ENCODE data around the gene IPPK.
"Not testable (repeated sequence)": the region's sequence is repeated elsewhere in the genome, so short reads cannot be mapped to it uniquely, and the experiment has no call there.

IPPK gene

DNA sequence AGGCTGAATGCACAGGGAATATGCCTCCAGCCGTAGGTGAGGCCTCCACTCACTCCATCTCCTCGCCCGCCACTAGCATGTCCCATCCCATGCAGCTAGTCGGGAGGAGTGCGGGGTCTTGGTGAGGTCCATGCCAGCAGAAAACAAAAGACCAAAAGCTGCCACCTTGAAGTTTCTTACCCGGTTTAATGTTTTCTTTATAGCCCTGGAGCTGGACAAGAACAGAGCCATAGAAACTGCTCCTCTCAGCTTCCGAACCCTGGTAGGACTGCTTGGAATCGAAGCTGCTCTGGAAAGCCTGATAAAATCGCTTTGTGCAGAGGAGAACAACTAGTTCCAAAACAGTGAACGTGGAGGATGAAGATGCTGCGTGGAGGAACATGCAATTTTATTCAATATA, 57.1 kb downstream of the IPPK start:
- DNase-seq = no peak

- DNase-seq = no peak
Measured at GRCh38 chr9:92612292-92612691, 57.6 kb downstream of the IPPK start.

DNA sequence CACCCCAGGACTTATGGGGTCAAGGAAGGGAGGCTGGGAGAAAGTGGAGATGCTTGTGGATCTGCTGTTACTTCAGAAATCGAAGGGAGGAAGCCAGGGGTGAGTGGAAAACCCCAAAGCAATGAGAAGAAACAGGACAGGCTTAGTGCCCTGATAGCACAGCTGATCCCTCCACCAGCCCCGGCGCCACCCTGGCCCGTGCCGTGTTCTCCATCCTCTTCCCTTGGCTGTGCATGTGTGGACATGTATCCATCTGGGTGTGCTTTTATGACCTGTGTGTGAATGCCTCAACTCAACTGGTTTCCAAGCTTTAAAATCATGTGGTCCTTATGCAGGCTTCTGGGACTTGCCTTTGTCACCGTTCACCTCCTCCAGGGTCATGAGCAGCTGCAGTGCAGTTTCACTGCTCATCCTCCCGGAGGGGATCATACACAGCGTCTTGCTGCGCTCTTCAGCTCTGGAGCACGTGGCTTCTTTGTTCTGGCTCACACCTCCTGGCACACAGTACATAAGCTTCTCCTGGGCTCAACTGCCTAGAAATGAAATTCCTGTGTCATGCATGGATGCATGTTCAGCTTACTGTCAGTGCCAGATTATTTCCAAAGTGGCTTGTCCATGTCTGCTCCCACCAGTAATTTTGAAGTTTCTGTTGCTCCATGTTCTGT, 58.2 kb downstream of the IPPK start:
- DNase-seq = no peak

DNA sequence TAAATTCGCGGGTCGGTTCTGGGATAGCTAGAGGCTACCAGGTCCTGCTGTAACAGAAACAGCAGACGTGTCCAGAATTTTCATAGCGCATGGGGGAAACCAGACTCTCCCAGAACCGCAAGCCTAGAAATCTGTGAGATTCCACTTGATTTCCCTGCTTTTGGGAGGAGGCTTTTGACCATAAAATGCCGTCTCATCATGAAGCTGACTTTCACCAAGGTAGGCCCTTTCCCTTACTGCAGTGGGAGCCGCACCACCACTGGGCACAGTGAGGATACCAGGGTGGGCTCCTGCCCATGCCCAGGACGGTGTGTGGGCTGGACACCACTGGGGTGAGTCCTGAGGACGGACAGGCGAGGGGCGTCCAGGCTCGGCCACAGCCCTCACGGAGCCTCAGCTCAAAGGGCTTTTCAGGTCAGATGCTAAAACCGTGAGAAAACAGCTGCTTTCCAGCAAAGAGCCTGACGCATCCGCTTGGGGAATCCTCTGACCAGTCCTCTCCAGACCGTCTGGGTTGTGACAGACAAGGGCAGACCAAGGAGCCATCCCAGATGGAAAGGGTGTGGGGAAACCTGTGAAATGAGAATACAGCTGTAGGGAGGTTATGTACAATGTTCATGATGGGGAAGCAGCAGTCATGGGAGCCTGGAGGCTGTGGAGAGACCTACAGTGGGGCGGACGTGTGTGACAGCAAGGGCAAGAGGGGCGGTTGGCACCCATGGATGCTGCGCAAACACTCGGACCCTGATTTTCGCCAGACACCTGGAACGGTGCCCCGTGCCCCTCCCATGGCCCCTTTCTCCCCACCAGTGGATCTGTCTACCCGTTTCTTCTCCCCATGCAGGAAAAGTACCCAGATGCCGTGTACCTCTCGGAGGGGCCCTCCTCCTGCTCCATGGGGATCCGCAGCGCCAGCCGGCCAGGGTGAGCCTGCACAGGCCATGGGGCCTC, 59.2 kb downstream of the IPPK start:
- no peak for DNase-seq

DNA sequence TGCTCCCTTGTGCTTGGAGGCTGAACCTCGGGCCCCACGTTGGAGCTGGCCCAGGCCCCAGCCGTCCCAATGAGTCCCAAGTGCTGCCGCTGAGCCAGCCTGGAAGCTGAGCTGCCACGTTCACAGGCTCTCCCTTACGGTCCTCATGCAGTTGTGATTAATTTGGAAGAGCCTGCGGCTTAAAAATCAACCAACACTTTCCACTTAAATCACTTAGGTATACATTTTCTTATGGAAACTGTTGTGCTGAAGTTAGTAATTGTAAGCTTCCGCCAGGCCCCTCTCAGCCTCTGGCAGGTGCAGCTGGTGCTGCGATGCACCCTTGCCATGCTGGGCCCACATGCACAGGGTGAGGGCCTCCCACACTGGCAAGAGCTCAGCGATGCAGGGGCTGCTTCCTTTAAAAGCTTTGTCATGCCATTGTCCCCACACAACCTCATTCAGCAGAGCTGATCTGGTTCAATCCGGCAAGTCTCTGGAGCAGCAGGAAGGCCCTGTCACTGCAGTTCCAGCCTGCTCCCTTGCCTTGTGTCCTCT, 61.0 kb downstream of the IPPK start:
- DNase-seq = no peak

DNA sequence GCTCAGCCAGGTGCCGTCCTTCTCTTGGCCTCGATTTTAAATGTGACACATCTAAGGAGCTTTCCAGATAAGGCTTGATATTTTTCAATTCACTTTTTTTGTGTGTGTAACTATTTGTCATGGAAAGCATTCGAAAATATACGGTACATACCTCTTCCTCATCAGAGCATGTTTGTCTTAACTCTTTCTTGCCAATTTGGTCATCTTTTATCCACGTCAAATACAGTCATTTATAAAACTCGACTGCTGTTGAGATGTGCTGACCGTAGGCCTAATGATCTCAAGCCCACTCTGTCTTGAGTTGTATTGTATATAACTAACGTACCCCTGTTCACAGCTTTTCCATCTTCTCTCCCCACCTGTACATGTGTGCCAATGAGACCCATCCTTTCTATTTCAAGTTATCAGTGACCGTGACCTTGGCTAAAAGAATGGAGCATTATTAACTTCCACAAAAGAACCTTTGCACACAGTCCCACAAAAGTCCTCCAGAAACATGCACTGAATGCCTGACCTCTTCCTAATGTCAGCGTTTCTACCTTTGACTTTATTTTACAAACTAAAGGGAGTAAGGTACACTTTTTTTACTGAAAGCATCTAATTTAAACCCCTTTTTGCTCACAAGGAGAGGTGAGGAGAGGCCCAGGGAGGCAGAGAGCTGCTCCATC, 61.6 kb downstream of the IPPK start:
- DNase-seq = no peak

- DNase-seq = no peak
Measured at GRCh38 chr9:92607773-92608172, 62.2 kb downstream of the IPPK start.

DNA sequence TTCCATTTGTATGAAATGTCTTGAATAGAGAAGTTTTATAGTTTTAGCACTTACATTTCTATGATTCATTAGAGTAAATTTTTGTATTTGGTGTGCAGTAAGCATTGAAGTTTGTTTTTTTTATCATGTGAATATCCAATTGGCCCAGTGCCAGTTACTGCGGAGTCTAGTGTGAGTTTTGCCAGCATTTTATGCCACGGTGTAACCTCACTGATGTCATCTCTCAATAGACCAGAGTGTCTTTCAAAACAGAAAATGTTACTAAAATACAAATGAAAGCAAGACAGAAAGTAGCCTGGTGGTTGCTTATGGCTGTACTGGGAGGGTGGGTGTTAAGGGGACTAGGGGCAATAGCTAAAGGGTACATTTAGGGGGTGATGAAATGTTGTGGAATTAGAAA, 62.8 kb downstream of the IPPK start:
- DNase-seq = no peak

GRCh38 chr9:92605224-92605623, 64.7 kb downstream of the IPPK start:
- DNase-seq = no peak

DNA sequence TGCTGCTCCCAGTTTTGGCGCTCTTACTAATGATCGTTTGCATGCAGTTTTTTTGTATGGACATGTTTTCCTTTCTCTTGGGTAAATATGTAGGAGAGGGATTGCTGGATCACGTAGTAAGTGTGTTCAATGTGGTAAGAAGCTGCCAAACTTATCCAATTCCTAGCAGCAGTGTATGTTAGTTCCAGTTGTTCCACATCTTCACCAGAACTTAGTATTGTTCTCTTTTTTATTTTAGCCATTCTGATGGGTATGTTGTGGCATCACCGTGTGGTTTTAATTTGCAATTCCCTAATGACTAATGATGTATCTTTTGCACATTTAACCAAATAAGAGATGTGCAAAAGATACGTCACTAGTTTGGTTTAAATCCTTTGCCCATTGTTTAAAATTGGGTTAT, 65.9 kb downstream of the IPPK start:
- no peak for DNase-seq

GRCh38 chr9:92603100-92603499, 66.8 kb downstream of the IPPK start:
- no peak for DNase-seq

- DNase-seq = no peak
Measured at GRCh38 chr9:92602413-92602812, 67.5 kb downstream of the IPPK start.

- no peak for DNase-seq
Measured at GRCh38 chr9:92601451-92601850, 68.5 kb downstream of the IPPK start.

DNA sequence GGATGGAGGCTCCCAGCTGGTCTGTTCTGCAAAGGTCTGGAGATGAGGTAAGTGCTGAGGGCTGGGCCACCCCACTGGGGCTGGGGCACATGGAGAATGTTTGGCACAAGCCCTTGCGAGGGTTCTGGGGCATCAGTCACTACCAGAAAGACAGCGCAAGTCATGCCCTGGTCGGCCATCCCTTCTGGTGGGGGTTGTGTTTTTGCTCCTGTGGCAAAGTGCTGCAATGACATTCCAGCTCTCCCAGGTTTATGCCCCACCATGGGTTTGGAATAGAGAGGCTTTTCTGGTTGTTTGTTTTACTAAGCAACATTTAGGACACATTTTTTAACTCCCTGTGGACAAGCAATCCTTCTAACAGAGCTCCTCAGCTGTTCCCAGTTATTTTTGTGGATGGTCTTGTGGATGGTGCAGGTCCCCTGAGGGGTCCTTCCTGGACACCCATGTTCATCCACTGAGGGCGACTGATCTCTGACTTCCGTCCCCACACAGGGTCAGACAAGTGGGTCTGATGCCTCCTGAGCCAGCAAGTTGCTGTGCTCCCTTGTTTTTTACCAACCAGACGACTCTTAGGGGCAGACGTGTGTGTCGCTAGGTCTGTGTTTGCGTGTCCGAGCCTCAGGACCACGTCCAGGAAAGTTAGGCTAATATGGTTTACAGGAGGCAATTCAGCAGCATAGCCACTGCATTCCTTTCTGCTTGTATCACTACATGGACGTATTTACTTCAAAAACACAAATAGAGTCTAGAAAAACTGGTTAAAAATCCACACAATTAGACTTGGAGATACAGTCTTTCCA, 69.3 kb downstream of the IPPK start:
- DNase-seq = no peak

DNA sequence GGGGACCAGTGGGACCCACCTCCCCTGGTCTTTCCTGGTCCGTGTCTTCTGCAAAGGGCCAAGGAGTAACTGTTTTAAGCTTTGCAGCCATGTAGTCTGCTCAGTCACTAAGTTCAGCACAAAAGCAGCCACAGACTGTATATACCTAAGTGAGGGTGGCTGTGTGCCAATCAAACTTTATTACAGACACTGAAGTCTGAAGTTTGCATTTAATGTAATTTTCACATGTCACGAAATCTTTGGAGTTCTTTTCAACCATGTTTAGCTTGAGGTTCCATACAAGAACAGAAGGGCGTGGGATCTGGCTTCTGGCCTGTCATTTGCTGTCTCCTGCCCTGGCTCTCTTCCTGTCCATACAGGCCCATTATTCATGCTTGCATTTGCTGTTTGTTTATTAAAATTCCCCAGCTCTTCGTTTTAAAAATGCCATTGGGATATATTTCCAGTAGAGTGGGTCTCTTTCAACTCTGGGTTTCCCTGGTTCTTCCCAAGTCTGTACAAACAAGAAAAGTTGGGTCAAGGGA, 69.9 kb downstream of the IPPK start:
- no peak for DNase-seq

DNA sequence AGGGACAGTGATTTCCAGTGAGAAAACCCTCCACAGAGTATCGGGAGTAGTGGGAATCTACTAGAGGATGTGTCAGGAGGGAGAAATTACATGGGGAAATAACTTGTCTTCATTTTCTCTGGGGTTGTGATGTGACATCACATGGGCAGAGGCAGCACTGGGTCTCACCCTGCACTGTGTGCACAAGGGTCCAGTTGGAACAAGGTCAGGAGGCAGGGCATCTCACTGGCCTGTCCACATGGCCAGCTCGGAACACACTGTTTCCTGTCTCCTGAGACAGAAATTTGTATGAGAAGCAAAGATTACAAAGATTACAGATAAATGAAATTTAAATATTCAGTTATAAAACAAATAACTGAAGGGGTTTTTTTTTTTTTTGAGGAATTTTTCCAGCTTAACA, 71.5 kb downstream of the IPPK start:
- no peak for DNase-seq

DNA sequence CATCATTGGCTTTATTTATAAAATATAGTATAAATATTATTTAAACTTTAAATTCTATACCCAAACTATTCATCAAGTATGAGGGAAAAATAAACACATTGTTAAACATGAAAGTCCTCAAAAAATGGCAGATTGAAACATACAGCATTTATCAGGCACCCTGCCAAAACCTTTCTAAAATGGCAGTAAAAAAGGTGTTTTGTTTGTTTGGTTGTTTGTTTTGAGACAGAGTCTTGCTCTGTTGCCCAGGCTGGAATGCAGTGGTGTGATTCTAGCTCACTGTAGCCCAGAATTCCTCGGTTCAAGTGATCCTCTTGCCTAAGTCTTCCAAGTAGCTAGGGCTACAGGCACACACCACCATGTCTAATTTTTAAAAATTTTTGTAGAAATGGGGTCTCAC, 74.0 kb downstream of the IPPK start:
- DNase-seq = no peak

DNA sequence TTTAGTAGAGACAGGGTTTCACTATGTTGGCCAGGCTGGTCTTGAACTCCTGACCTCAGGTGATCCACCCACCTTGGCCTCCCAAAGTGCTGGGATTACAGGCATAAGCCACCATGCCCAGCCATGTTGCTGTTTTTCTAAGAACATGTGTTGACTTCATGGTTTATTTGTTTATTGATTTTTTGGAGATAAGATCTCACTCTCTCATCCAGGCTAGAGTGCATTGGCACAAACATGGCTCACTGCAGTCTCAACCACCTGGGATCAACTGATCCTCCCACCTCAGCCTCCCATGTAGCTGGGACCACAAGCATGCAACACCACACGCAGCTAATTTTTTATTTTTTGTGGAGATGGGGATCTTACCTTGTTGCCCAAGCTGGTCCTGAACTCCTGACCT, 74.9 kb downstream of the IPPK start:
- not testable (repeated sequence) for DNase-seq

DNA sequence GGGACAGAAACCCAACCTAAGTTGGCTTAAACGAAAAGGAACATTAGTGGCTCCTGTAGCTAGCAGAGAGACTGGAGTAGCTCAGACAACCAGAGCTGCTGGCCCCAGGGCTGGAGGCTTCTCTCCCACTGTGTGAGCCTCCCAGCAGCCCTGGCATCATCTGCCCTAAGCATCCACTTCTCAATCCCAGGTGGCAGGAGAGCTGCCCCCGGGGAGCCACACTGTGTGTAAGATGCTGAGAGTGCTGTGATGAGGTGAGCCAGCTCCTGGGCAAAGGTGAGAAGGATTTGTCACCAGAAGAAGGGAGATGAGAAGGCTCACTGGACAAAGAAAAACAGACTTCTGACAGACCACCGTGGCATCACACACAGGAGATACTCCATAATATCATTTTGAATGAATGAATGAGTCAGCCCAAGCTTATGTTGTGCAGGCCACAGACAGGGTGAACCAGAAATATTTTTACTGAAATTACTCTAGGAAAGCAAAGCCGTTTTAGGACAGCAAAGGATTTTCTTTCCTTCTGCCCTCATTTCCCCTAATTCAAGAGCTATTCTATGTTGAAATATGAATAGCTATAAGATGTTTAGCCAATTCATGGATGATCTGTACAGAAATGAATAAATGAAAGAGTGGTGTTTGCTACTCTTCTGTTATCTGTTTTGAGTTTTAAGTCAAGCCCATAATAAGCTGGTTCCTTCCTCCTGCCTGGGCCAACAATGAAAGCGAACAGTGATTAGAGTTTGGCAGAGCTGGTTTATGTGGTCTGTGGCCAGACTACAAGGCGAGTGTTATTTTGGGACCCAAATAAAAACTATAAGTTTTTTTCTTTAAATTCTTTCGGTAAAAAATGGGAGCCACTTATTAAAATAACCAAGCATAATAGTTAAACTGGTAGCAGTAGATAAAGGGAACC, 76.7 kb downstream of the IPPK start:
- no peak for DNase-seq

DNA sequence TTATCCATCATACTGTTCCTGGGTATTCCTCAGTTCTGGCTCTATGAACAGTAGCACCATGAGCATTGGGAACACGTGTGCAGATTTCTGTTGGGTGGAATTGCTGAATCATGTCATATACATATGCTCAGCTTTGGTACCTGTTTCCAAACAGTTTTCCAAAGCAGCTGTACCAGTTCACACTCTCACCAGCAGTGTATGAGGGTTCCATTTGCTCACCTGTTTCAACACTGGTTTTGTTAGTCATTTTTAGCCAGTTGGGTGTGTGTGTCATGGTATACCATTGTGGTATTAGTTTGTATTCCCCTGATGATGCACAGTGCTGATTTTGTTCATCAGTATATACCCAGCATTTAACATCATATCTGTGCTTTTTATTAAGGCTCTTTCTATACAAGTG, 77.4 kb downstream of the IPPK start:
- DNase-seq = no peak

DNA sequence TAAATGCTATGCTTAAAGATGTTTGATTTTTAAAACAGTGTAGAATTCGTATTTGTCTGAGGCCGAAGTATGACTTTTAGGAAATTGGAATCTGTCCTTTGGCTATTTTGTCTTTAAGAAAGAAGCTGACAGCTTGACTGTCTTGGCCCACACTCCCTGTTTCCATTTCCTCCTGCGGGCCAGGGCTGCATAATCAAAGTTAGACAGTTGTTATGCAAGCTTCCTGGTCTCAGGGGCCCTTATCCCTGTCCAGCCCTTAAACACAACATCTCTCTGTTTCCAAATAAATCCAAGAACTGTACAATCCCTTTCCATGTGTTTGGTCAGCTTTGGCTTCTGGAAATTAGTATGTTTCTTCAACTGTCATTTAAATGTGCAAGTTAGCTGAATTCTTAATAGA, 79.6 kb downstream of the IPPK start:
- peak; percentile 37 for DNase-seq
